Fibroblast of lung (primary cell): ENCODE measurements around the gene CCL20. TPM values are rescaled to one million over a fixed set of nuclear protein-coding genes. Genes with fewer than 3 reads are reported as not detected.
A peak's percentile ranks its signal among the peaks of the same experiment; 100 is the strongest.

ENCODE experiments used
- DNase-seq, 2 donors: peaks; one replicate each; pipeline versions ENCODE4 v3.0.0 to v3.0.0-alpha.2; 2010; ENCODE audit warnings: low read depth in 2 of 2
- H2AFZ ChIP-seq: 2 replicates; pipeline ENCODE4 v1.5.1; 2012; ENCODE audit warnings: low read length, control low read depth, inconsistent platforms
- H3K27ac ChIP-seq: 2 replicates; pipeline ENCODE4 v1.5.1; 2011; ENCODE audit warnings: low read length, control low read depth; ENCODE audit not compliant: insufficient read depth
- H3K27me3 ChIP-seq: 2 replicates; pipeline ENCODE4 v1.5.1; 2011; ENCODE audit warnings: mild to moderate bottlenecking, low read length; ENCODE audit not compliant: control insufficient read depth, insufficient read depth
- H3K36me3 ChIP-seq: 2 replicates; pipeline ENCODE4 v1.5.1; 2011; ENCODE audit warnings: low read length; ENCODE audit not compliant: control insufficient read depth, insufficient read depth
- H3K4me1 ChIP-seq: 2 replicates; pipeline ENCODE4 v1.5.1; 2011; ENCODE audit warnings: low read length; ENCODE audit not compliant: control insufficient read depth, insufficient read depth; ENCODE audit errors: extremely low read depth
- H3K4me2 ChIP-seq: 2 replicates; pipeline ENCODE4 v1.5.1; 2011; ENCODE audit warnings: low read length, control low read depth; ENCODE audit not compliant: insufficient read depth; ENCODE audit errors: extremely low read depth
- H3K4me3 ChIP-seq, 4 experiments: fragments of 200-600 bp in 1 of 4; sonication (generic) in 1 of 4; replicated peaks in 1 of 4; 2 replicates each; pipeline ENCODE4 v1.5.1; 2011 to 2016; ENCODE audit warnings: low read length in 4 of 4, low read depth in 3 of 4, mild to moderate bottlenecking in 3 of 4, control low read depth in 2 of 4, inconsistent platforms in 1 of 4, mixed read lengths in 1 of 4; ENCODE audit not compliant: insufficient read depth in 1 of 4; ENCODE audit errors: control extremely low read depth in 1 of 4
- H3K79me2 ChIP-seq: 2 replicates; pipeline ENCODE4 v1.5.1; 2012; ENCODE audit warnings: mild to moderate bottlenecking, low read length, inconsistent platforms; ENCODE audit not compliant: control insufficient read depth, insufficient read depth
- H3K9ac ChIP-seq: 2 replicates; pipeline ENCODE4 v1.5.1; 2011; ENCODE audit warnings: mild to moderate bottlenecking, low read length, control low read depth; ENCODE audit not compliant: insufficient read depth
- H3K9me3 ChIP-seq: 2 replicates; pipeline ENCODE4 v1.5.1; 2012; ENCODE audit warnings: low read depth, low read length; ENCODE audit not compliant: control insufficient read depth, insufficient read depth
- H4K20me1 ChIP-seq: 2 replicates; pipeline ENCODE4 v1.5.1; 2011; ENCODE audit warnings: low read length; ENCODE audit not compliant: control insufficient read depth, insufficient read depth; ENCODE audit errors: extremely low read depth
- CTCF ChIP-seq, 2 donors: IDR thresholded peaks in 1 of 2; conservative IDR thresholded peaks in 1 of 2; 1 replicate in 1 of 2; 2 replicates in 1 of 2; pipeline ENCODE4 v1.5.1; 2011 to 2012; ENCODE audit warnings: low read length in 2 of 2, control low read depth in 1 of 2, inconsistent platforms in 1 of 2, low read depth in 1 of 2, mild to moderate bottlenecking in 1 of 2
- EZH2 ChIP-seq: IDR thresholded peaks from 2 replicates; pipeline ENCODE4 v1.5.1; 2012; ENCODE audit warnings: low read length, control low read depth, mild to moderate bottlenecking; ENCODE audit errors: missing control alignments
- polyA plus RNA-seq, 2 donors: library from polyadenylated mRNA; depleted of rRNA in 1 of 2; stranded (reverse) in 1 of 2; unstranded in 1 of 2; fragments of >200 nt; gene quantifications; 2 replicates each; pipeline ENCODE4 v1.2.1, GENCODE V29; 2011 to 2012; ENCODE audit warnings: missing spikeins in 1 of 2
- total RNA-seq: library from RNA; depleted of rRNA; stranded (reverse); fragments of >200 nt; gene quantifications from 2 replicates; pipeline ENCODE4 v1.2.1, GENCODE V29; 2014

The CCL20 gene
- total and polyA plus RNA-seq, 2 donors (not counting 1 experiment from before 2014, with no cell fraction given): 0.23 TPM; not detected in 1

GRCh38 chr2:227805578-227805977 lies 8.1 kb upstream of the CCL20 start:
- Histone ChIP-seq H3K4me3 (no peak overlapping the region), H4K20me1 (no peaks in the 10 kb centered on the region), H3K36me3 (no peaks in the 10 kb centered on the region), H3K9ac (no peak overlapping the region), H2AFZ (no peak overlapping the region), H3K79me2 (no peaks in the 10 kb centered on the region), H3K27ac (no peak overlapping the region), H3K27me3 (no peaks in the 10 kb centered on the region), H3K4me1 (no peaks in the 10 kb centered on the region), H3K9me3 (no peaks in the 10 kb centered on the region), H3K4me2 (no peak overlapping the region)
- DNase-seq: peak in 1 of 2 donors; percentile 30
- no peak for TF ChIP-seq EZH2
- no peak for TF ChIP-seq CTCF (conservative IDR thresholded peaks at IDR 0.05 in 1 of 2, IDR thresholded peaks at IDR 0.05 in 1 of 2; ENCODE audit: low read depth in 1 of 2, low read length in 2 of 2)

- Histone ChIP-seq H3K4me1 (no peaks in the 10 kb centered on the region), H3K36me3 (no peaks in the 10 kb centered on the region), H3K9ac (no peak overlapping the region), H3K79me2 (no peaks in the 10 kb centered on the region), H4K20me1 (no peaks in the 10 kb centered on the region), H3K4me2 (no peak overlapping the region), H3K27ac (no peak overlapping the region), H3K4me3 (no peak overlapping the region), H3K9me3 (no peaks in the 10 kb centered on the region), H2AFZ (no peak overlapping the region), H3K27me3 (no peaks in the 10 kb centered on the region)
- DNase-seq: no peak
- TF ChIP-seq EZH2 (no peak), CTCF (conservative IDR thresholded peaks at IDR 0.05 in 1 of 2, IDR thresholded peaks at IDR 0.05 in 1 of 2; ENCODE audit: low read depth in 1 of 2, low read length in 2 of 2) (no peak)
These were observed 4.7 kb upstream of the CCL20 start for GRCh38 chr2:227808936-227809335.

- no peaks in the 10 kb centered on the region for H3K36me3 ChIP-seq
- H3K4me2 ChIP-seq: no peak overlapping the region
- no peaks in the 10 kb centered on the region for H4K20me1 ChIP-seq
- H3K4me3 ChIP-seq: no peak overlapping the region
- TF ChIP-seq EZH2: no peak
- TF ChIP-seq CTCF (conservative IDR thresholded peaks at IDR 0.05 in 1 of 2, IDR thresholded peaks at IDR 0.05 in 1 of 2; ENCODE audit: low read depth in 1 of 2, low read length in 2 of 2): no peak
- no peaks in the 10 kb centered on the region for H3K27me3 ChIP-seq
- no peak overlapping the region for H3K9ac ChIP-seq
- H2AFZ ChIP-seq: no peak overlapping the region
- no peaks in the 10 kb centered on the region for H3K4me1 ChIP-seq
- no peak overlapping the region for H3K27ac ChIP-seq
- DNase-seq: peak in 1 of 2 donors; percentile 31
- H3K9me3 ChIP-seq: no peaks in the 10 kb centered on the region
- H3K79me2 ChIP-seq: no peaks in the 10 kb centered on the region
These were observed 1.6 kb upstream of the CCL20 start for GRCh38 chr2:227812001-227812400.
